Cardiac muscle cell (in vitro differentiated cells and primary cell): ENCODE data around the gene RET. TPM values are rescaled to one million over a fixed set of nuclear protein-coding genes. Genes with fewer than 3 reads are reported as not detected.

Experiments used
- DNase-seq, 2 donors: peaks; one replicate each; pipeline versions ENCODE4 v3.0.0 to v3.0.0-alpha.2; 2010 to 2017; ENCODE audit warnings: low read depth in 1 of 2, low spot score in 1 of 2
- H3K27ac ChIP-seq: fragments of 200-600 bp; sonication (generic); 2 replicates; pipeline ENCODE4 v1.5.1; 2016
- H3K27me3 ChIP-seq: fragments of 200-600 bp; sonication (generic); 2 replicates; pipeline ENCODE4 v1.6.0; 2016; ENCODE audit warnings: control low read depth
- H3K36me3 ChIP-seq: fragments of 200-600 bp; sonication (generic); 2 replicates; pipeline ENCODE4 v1.5.1; 2016; ENCODE audit warnings: control low read depth
- H3K4me1 ChIP-seq: fragments of 200-600 bp; sonication (generic); 2 replicates; pipeline ENCODE4 v1.8.1; 2017; ENCODE audit warnings: low read depth, mild to moderate bottlenecking, mixed run types
- H3K4me3 ChIP-seq: fragments of 200-600 bp; sonication (generic); 2 replicates; pipeline ENCODE4 v1.5.1; 2016; ENCODE audit warnings: mild to moderate bottlenecking
- H3K9me3 ChIP-seq: fragments of 200-600 bp; sonication (generic); 2 replicates; pipeline ENCODE4 v1.5.1; 2017; ENCODE audit warnings: low read depth, mild to moderate bottlenecking, control low read depth
- CTCF ChIP-seq: IDR thresholded peaks from 2 replicates; pipeline ENCODE4 v1.5.1; 2012; ENCODE audit warnings: low read depth, mild to moderate bottlenecking, low read length
- polyA plus RNA-seq: library from polyadenylated mRNA; unstranded; fragments of >200 nt; fragmentation: Nextera tagmentation; extraction: Ambion mirVana; gene quantifications from 2 replicates; pipeline ENCODE4 v1.2.1, GENCODE V29; 2016
- total RNA-seq: library from RNA; depleted of rRNA; stranded (reverse); fragments of >200 nt; gene quantifications from 2 replicates; pipeline ENCODE4 v1.2.3, GENCODE V29; 2016

The RET gene
- total and polyA plus RNA-seq, 2 experiments from 2014 or later, result 0.09 TPM; not detected in 1

GRCh38 chr10:43046288-43046991 lies 30.4 kb upstream of the RET start:
- DNase-seq, result no peak
- no peaks in the 10 kb centered on the region for H3K4me1 ChIP-seq
- no peak overlapping the region for H3K27ac ChIP-seq
- no peak overlapping the region for H3K4me3 ChIP-seq
- no peaks in the 10 kb centered on the region for H3K27me3 ChIP-seq
- H3K36me3 ChIP-seq, result no peaks in the 10 kb centered on the region
- no peak for TF ChIP-seq CTCF
- H3K9me3 ChIP-seq, result no peaks in the 10 kb centered on the region

DNA sequence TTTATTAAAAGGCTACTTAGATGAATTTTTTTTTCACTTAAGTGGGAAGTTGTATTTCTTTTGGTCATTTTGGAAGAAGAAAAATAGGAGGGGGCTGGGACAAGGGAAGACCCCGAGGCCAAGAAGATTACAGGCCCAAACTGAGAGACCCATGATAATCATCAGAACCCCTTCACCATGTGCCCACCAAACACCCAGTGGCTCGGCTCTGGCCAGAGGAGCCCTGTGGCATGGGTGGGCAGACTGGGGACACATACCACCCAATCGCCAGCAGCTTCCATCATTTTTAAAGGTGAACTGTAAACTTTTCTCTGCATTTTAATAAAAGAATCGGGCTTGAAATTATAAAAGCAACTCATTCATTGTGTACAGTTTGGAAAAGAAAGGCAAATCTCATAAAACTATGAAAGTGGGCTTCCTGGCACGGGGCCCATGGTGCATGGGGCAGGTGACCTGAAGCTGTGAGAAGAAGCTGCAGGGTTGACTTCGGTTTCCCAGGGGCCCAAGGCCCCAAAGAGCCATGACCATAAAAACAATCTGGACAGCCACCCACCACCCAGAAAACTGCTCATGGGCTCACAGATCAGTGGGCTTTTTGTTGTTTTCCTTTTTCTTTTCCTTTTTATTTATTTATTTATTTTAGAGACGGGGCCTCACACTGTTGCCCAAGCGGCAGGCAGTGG lies 29.4 kb upstream of the RET start:
- no peaks in the 10 kb centered on the region for H3K27me3 ChIP-seq
- TF ChIP-seq CTCF, result no peak
- no peak overlapping the region for H3K4me3 ChIP-seq
- no peak overlapping the region for H3K27ac ChIP-seq
- H3K36me3 ChIP-seq, result no peaks in the 10 kb centered on the region
- no peak for DNase-seq
- no peaks in the 10 kb centered on the region for H3K4me1 ChIP-seq
- no peaks in the 10 kb centered on the region for H3K9me3 ChIP-seq

DNA sequence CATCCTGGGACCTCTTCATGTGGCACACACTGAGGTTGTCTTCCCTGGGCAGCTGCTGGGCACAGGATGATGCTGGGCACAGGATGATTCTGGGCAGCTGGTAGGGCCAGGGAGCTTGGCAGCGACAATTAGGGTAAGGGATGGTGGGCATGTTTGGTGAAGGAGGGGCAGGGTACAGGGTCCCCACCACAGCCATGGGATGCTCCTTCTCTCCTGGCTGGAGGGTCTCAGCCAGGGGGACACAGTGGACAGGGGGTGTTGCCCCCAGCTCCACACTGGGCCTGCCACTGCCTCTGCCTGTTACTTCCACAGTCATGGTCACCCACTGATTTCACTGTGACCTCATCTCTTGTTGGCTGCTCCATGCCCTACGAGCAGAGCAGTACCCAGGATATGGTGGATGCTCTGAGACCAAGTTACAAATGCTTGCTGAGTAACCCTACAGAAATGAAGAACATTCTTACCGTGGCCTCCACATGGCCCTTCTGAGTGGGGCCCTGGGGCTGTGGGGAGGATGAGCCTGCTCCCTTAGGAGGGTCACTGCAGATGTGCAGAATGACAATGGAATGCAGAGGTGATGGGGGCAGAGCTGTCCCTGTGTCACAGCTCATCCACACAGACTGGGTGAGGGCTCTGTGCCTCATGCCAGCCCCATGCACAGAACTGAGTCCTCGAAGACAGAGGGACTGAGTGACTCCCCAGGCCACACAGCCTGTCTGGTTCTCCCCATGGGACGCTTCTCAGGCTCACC lies 28.4 kb upstream of the RET start:
- no peak overlapping the region for H3K27ac ChIP-seq
- no peaks in the 10 kb centered on the region for H3K27me3 ChIP-seq
- H3K4me3 ChIP-seq, result no peak overlapping the region
- no peaks in the 10 kb centered on the region for H3K4me1 ChIP-seq
- H3K36me3 ChIP-seq, result no peaks in the 10 kb centered on the region
- no peak for DNase-seq
- no peak for TF ChIP-seq CTCF
- H3K9me3 ChIP-seq, result no peaks in the 10 kb centered on the region

DNA sequence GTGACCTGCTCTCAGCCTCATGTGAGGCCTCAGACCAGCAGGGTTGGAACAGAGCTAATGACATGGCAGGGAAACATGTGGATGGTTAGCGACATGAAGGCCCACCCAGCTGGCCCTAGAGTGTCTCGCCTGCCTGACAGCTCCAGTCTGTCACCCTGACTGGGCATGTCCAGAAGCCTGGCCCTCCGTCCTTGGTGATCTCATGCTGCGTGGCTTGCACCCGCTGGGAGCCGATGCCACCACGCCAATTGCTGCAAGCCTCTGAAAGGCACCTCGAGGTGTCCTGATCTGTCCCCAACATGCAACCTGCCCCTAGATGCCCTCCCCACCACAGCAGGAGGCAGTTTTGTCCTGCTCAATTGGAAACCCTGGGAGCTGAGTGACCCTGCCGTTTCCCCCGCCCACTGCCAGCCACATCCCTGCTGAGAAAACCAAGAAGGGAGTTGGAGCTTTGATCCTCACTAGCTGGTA lies 27.8 kb upstream of the RET start:
- Histone ChIP-seq H3K36me3 (no peaks in the 10 kb centered on the region), H3K4me1 (no peaks in the 10 kb centered on the region), H3K4me3 (no peak overlapping the region), H3K27ac (no peak overlapping the region), H3K9me3 (no peaks in the 10 kb centered on the region), H3K27me3 (no peaks in the 10 kb centered on the region)
- no peak for DNase-seq
- no peak for TF ChIP-seq CTCF

- H3K9me3 ChIP-seq, result no peaks in the 10 kb centered on the region
- no peak overlapping the region for H3K4me3 ChIP-seq
- no peaks in the 10 kb centered on the region for H3K4me1 ChIP-seq
- H3K36me3 ChIP-seq, result no peaks in the 10 kb centered on the region
- no peaks in the 10 kb centered on the region for H3K27me3 ChIP-seq
- no peak for DNase-seq
- no peak for TF ChIP-seq CTCF
- H3K27ac ChIP-seq, result no peak overlapping the region
Observed at GRCh38 chr10:43050011-43050410, 26.9 kb upstream of the RET start.
